Peyer's patch (tissue), 4 donors: ENCODE data around the gene GRAMD4. TPM values are rescaled to one million over a fixed set of nuclear protein-coding genes. Genes with fewer than 3 reads are reported as not detected.

Source experiments
- DNase-seq, 3 donors: peaks; one replicate each; pipeline ENCODE4 v3.0.0-alpha.2; 2017 to 2019
- H3K27ac ChIP-seq, 4 donors: fragments of 200-600 bp; sonication (generic); one replicate each; pipeline ENCODE4 v1.5.1; 2016 to 2019
- H3K27me3 ChIP-seq, 2 donors: fragments of 200-600 bp; sonication (generic); one replicate each; pipeline ENCODE4 v1.5.1; 2019
- H3K36me3 ChIP-seq, 3 donors: fragments of 200-600 bp; sonication (generic); one replicate each; pipeline ENCODE4 v1.5.1; 2016 to 2019
- H3K4me1 ChIP-seq, 4 donors: fragments of 200-600 bp; sonication (generic); one replicate each; pipeline ENCODE4 v1.5.1; 2016 to 2019
- H3K4me3 ChIP-seq, 4 donors: fragments of 200-600 bp; sonication (generic); 1 replicate in 3 of 4; 2 replicates in 1 of 4; pipeline ENCODE4 v1.5.1; 2016 to 2019; ENCODE audit warnings: mild to moderate bottlenecking in 1 of 4
- H3K9me3 ChIP-seq, 4 donors: fragments of 200-600 bp; sonication (generic); one replicate each; pipeline ENCODE4 v1.5.1; 2016 to 2019; ENCODE audit warnings: mild to moderate bottlenecking in 1 of 4
- CTCF ChIP-seq, 6 experiments: fragments of 450-650 bp in 4 of 6; fragments of 200-600 bp in 2 of 6; sonication (generic) in 1 of 6; IDR thresholded peaks; one replicate each; pipeline ENCODE4 v1.5.1; 2017 to 2019; ENCODE audit warnings: antibody characterized with exemption in 6 of 6, mild to moderate bottlenecking in 3 of 6, moderate library complexity in 1 of 6
- POLR2A ChIP-seq, 2 donors: fragments of 450-650 bp; IDR thresholded peaks; one replicate each; pipeline ENCODE4 v1.5.1; 2017; ENCODE audit warnings: antibody characterized with exemption in 2 of 2, mild to moderate bottlenecking in 2 of 2, moderate library complexity in 2 of 2
- total RNA-seq, 4 donors: library from RNA; depleted of rRNA; stranded (reverse); fragments of >200 nt; gene quantifications; one replicate each; pipeline ENCODE4 v1.1.0, GENCODE V29; 2016

The GRAMD4 gene
- total RNA-seq, 4 donors from 2014 or later = 98.2 to 428 (median 422) TPM

GRCh38 chr22:46687460-46687859 lies 67.3 kb downstream of the GRAMD4 start:
- H3K4me1 ChIP-seq = peaks cover 15 to 44% (median 19%) of the 10 kb centered on the region in 4 donors
- H3K9me3 ChIP-seq = no peaks in the 10 kb centered on the region
- peaks cover 0 to 58% (median 0%) of the 10 kb centered on the region in 3 donors for H3K36me3 ChIP-seq
- no peak overlapping the region for H3K4me3 ChIP-seq
- no peak for DNase-seq
- TF ChIP-seq CTCF (IDR thresholded peaks at IDR 0.05) (no peak), POLR2A (IDR thresholded peaks at IDR 0.05) (no peak)
- peak overlapping the region in 1 of 4 donors; percentile 37 for H3K27ac ChIP-seq
- H3K27me3 ChIP-seq = no peaks in the 10 kb centered on the region

- H3K9me3 ChIP-seq = no peaks in the 10 kb centered on the region
- peak in 2 of 3 donors; percentile 77 to 80 for DNase-seq
- peaks cover 12 to 42% (median 17%) of the 10 kb centered on the region in 4 donors for H3K4me1 ChIP-seq
- TF ChIP-seq CTCF (IDR thresholded peaks at IDR 0.05) (peak in 1 of 6 experiments; percentile 24), POLR2A (IDR thresholded peaks at IDR 0.05) (no peak)
- H3K4me3 ChIP-seq = no peak overlapping the region
- H3K27ac ChIP-seq = peak overlapping the region in 2 of 4 donors; percentile 53 to 79
- no peaks in the 10 kb centered on the region for H3K27me3 ChIP-seq
- peaks cover 0 to 67% (median 0%) of the 10 kb centered on the region in 3 donors for H3K36me3 ChIP-seq
Observed at GRCh38 chr22:46688949-46689348, 68.8 kb downstream of the GRAMD4 start.

DNA sequence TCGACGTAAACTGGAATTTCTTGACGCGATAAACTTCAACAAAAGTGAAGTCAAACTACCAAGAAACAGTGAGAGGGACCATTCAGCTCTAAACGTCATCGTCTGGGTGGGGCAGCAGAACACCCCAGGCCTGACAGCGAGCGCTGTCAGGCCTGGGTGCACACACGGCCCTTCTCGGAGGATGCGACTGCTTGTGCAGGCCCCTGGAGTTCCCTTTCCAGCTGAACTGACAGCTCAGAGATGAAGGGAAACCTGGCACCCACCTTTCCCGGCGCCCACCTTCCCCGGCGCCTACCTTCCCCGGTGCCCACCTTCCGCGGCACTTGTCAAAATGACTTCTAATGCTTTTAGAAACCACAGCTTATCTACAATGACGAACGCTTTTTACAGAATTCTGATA lies 70.0 kb downstream of the GRAMD4 start:
- no peaks in the 10 kb centered on the region for H3K27me3 ChIP-seq
- no peak overlapping the region for H3K27ac ChIP-seq
- H3K4me1 ChIP-seq = peaks cover 2 to 30% (median 7%) of the 10 kb centered on the region in 4 donors
- TF ChIP-seq POLR2A (IDR thresholded peaks at IDR 0.05) (no peak), CTCF (IDR thresholded peaks at IDR 0.05) (no peak)
- H3K36me3 ChIP-seq = peaks cover 0 to 77% (median 0%) of the 10 kb centered on the region in 3 donors
- no peaks in the 10 kb centered on the region for H3K9me3 ChIP-seq
- H3K4me3 ChIP-seq = no peak overlapping the region
- DNase-seq = no peak

DNA sequence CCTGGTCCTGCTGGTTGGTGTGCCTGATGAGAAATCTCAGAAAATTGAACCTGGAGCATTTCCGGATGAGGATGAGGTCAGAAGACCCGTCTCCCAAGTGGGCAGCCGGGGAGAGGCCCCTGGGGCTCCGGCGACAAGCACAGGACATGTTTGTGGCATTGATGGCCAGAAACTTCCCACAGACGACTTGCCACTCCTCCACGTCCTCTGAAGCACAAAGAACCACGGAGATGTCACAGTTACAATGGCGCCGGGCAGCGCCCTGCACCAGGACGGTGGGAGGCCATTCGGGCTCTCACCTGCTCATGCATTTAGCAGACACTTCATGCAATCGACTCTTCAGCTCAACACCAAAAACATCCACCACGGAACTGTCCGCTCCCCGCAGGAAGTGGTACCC lies 71.4 kb downstream of the GRAMD4 start:
- DNase-seq = no peak
- Histone ChIP-seq H3K27me3 (no peaks in the 10 kb centered on the region), H3K9me3 (no peaks in the 10 kb centered on the region), H3K4me3 (no peak overlapping the region), H3K4me1 (peaks cover 0 to 16% (median 3%) of the 10 kb centered on the region in 4 donors), H3K36me3 (peaks cover 0 to 84% (median 0%) of the 10 kb centered on the region in 3 donors), H3K27ac (no peak overlapping the region)
- no peak for TF ChIP-seq CTCF (IDR thresholded peaks at IDR 0.05)
- no peak for TF ChIP-seq POLR2A (IDR thresholded peaks at IDR 0.05)

- TF ChIP-seq CTCF (IDR thresholded peaks at IDR 0.05) = no peak
- no peak for TF ChIP-seq POLR2A (IDR thresholded peaks at IDR 0.05)
- no peak overlapping the region for H3K27ac ChIP-seq
- H3K4me3 ChIP-seq = no peak overlapping the region
- DNase-seq = no peak
- H3K27me3 ChIP-seq = no peaks in the 10 kb centered on the region
- H3K4me1 ChIP-seq = peaks cover 0 to 7% (median 3%) of the 10 kb centered on the region in 4 donors
- peaks cover 0 to 96% (median 3%) of the 10 kb centered on the region in 3 donors for H3K36me3 ChIP-seq
- no peaks in the 10 kb centered on the region for H3K9me3 ChIP-seq
Observed at GRCh38 chr22:46693634-46694415, 73.6 kb downstream of the GRAMD4 start.
